ENCODE data around the gene NFS1.

DNA sequence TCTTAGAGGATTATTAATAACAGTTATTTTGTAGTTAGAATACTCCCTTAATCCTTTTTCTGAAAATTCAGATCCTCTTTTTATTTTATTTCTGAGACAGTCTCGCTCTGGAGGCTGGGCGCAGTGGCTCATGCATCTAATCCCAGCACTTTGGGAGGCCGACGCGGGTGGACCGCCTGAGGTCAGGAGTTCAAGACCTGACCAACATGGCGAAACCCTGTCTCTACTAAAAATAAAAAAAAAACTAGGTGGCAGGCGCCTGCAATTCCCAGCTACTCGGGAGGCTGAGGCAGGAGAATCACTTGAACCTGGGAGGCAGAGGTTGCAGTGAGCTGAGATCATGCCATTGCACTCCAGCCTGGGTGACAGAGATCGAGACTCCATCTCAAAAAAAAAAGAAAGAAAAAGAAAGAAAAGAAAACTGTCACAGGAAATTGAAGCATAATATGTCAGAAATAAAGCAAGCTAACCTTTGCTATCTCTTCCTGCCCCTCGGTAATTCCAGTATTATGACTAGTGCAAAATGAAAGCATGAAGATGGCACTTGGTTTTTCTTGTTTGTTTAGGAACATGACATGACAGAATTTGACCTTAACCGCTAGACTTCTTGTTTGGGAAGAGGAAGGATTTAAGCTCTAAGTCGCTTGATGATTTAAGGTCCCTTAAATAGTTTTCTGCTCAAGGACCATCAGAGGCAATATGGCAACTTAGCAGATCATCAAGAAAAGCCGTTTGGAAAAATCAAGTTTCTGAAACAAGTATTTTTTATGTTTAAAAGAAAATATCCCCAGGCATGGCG is 44.7 kb upstream of the NFS1 start:
- no peak for TF ChIP-seq EZH2phosphoT487 (IDR thresholded peaks at IDR 0.05; ENCODE audit: low read depth, severe bottlenecking, unreplicated experiment)
- TF ChIP-seq, protein P1, sequence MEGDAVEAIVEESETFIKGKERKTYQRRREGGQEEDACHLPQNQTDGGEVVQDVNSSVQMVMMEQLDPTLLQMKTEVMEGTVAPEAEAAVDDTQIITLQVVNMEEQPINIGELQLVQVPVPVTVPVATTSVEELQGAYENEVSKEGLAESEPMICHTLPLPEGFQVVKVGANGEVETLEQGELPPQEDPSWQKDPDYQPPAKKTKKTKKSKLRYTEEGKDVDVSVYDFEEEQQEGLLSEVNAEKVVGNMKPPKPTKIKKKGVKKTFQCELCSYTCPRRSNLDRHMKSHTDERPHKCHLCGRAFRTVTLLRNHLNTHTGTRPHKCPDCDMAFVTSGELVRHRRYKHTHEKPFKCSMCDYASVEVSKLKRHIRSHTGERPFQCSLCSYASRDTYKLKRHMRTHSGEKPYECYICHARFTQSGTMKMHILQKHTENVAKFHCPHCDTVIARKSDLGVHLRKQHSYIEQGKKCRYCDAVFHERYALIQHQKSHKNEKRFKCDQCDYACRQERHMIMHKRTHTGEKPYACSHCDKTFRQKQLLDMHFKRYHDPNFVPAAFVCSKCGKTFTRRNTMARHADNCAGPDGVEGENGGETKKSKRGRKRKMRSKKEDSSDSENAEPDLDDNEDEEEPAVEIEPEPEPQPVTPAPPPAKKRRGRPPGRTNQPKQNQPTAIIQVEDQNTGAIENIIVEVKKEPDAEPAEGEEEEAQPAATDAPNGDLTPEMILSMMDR (IDR thresholded peaks at IDR 0.05; ENCODE audit: poor library complexity), result no peak
